HG03571 (cell line): ENCODE results near the gene ERVW-1.
"Not testable (repeated sequence)": the region's sequence is repeated elsewhere in the genome, so short reads cannot be mapped to it uniquely, and the experiment has no call there.

Experiments
- ATAC-seq: cut with Tn5 transposase; IDR thresholded peaks from one replicate; pipeline ENCODE4 v1.9.1; 2021; ENCODE audit not compliant: unreplicated experiment

ERVW-1 gene

GRCh38 chr7:92477681-92478080 is at the start of gene ERVW-1:
Gene ERVW-1, minus strand, starts transcription at chr7:92477946. Its CDS starts 7,565 bp downstream, at chr7:92470381.
- ATAC-seq: not testable (repeated sequence)

- ATAC-seq: no peak
These were observed 45.4 kb upstream of the ERVW-1 start for GRCh38 chr7:92523110-92523509.

- ATAC-seq: no peak
These were observed 42.3 kb upstream of the ERVW-1 start for GRCh38 chr7:92520024-92520423.

- ATAC-seq: no peak
These were observed 39.9 kb upstream of the ERVW-1 start for GRCh38 chr7:92517631-92518030.

- no peak for ATAC-seq
These were observed 35.6 kb upstream of the ERVW-1 start for GRCh38 chr7:92513167-92513902.

- ATAC-seq: no peak
These were observed 31.2 kb upstream of the ERVW-1 start for GRCh38 chr7:92508946-92509345.

- ATAC-seq: no peak
These were observed 28.6 kb upstream of the ERVW-1 start for GRCh38 chr7:92506363-92506762.

- ATAC-seq: no peak
These were observed 26.8 kb upstream of the ERVW-1 start for GRCh38 chr7:92504563-92504962.

GRCh38 chr7:92503767-92504166 is 26.0 kb upstream of the ERVW-1 start:
- ATAC-seq: no peak

- no peak for ATAC-seq
These were observed 20.8 kb upstream of the ERVW-1 start for GRCh38 chr7:92498557-92498956.

GRCh38 chr7:92496876-92497275 is 19.1 kb upstream of the ERVW-1 start:
- ATAC-seq: no peak

GRCh38 chr7:92489634-92490033 is 11.9 kb upstream of the ERVW-1 start:
- ATAC-seq: no peak

- ATAC-seq: no peak
These were observed 10.1 kb upstream of the ERVW-1 start for GRCh38 chr7:92487804-92488203.

- ATAC-seq: no peak
These were observed 8.2 kb upstream of the ERVW-1 start for GRCh38 chr7:92485974-92486373.

- ATAC-seq: no peak
These were observed 7.6 kb upstream of the ERVW-1 start for GRCh38 chr7:92485267-92485892.

- ATAC-seq: not testable (repeated sequence)
These were observed 6.5 kb upstream of the ERVW-1 start for GRCh38 chr7:92484226-92484625.

- not testable (repeated sequence) for ATAC-seq
These were observed 5.9 kb upstream of the ERVW-1 start for GRCh38 chr7:92483624-92484023.

- ATAC-seq: not testable (repeated sequence)
These were observed 1.4 kb upstream of the ERVW-1 start for GRCh38 chr7:92479146-92479545.

- ATAC-seq: no peak
These were observed 965 bp upstream of the ERVW-1 start for GRCh38 chr7:92478711-92479110.

GRCh38 chr7:92478095-92478494 is 349 bp upstream of the ERVW-1 start:
- no peak for ATAC-seq

- ATAC-seq: not testable (repeated sequence)
These were observed 1.7 kb downstream of the ERVW-1 start for GRCh38 chr7:92475851-92476590.

GRCh38 chr7:92475261-92475770 is 2.4 kb downstream of the ERVW-1 start:
- not testable (repeated sequence) for ATAC-seq
